K562 (cell line): ENCODE data around the gene CPLANE2. TPM values are rescaled to one million over a fixed set of nuclear protein-coding genes. Genes with fewer than 3 reads are reported as not detected.

Source experiments
- CBFB ChIP-seq: sonication (generic); formaldehyde crosslinking; IDR thresholded peaks from 2 replicates; pipeline ENCODE4 v1.4.0; 2020; ENCODE audit warnings: mild to moderate bottlenecking, missing genetic modification reagents
- CEBPG ChIP-seq, 3 experiments: fragments of 200-800 bp in 1 of 3; sonication (Bioruptor generic) in 1 of 3; sonication (generic) in 1 of 3; formaldehyde crosslinking in 1 of 3; IDR thresholded peaks in 2 of 3; conservative IDR thresholded peaks in 1 of 3; 2 replicates each; pipeline versions ENCODE4 v1.6.1 to v1.8.0; 2016 to 2022; ENCODE audit warnings: missing compliant biosample characterization in 2 of 3, missing genetic modification characterization in 2 of 3, mild to moderate bottlenecking in 1 of 3, missing genetic modification reagents in 1 of 3
- ESRRB ChIP-seq: fragments of 250-450 bp; sonication (Bioruptor Pico); IDR thresholded peaks from 2 replicates; pipeline ENCODE4 v1.5.0; 2020; ENCODE audit warnings: mild to moderate bottlenecking, moderate library complexity, borderline replicate concordance
- KDM5B ChIP-seq: fragments of 200-600 bp; sonication (generic); IDR thresholded peaks from 2 replicates; pipeline ENCODE4 v1.6.1; 2012; ENCODE audit warnings: low read depth, mild to moderate bottlenecking, moderate library complexity, low read length, control low read depth, inconsistent platforms; ENCODE audit not compliant: insufficient replicate concordance
- MAX ChIP-seq: sonication (generic); formaldehyde crosslinking; IDR thresholded peaks from 2 replicates; pipeline ENCODE4 v1.9.0; 2022; ENCODE audit warnings: mild to moderate bottlenecking, missing genetic modification reagents
- MTA2 ChIP-seq: fragments of 450-650 bp; IDR thresholded peaks from 2 replicates; pipeline ENCODE4 v1.6.1; 2016; ENCODE audit warnings: low read depth
- MTF1 ChIP-seq: fragments of 250-450 bp; sonication (Bioruptor Pico); IDR thresholded peaks from 2 replicates; pipeline ENCODE4 v1.9.0; 2021; ENCODE audit warnings: moderate library complexity, mild to moderate bottlenecking, inconsistent platforms, borderline replicate concordance
- NBN ChIP-seq: fragments of 450-650 bp; IDR thresholded peaks from 2 replicates; pipeline ENCODE4 v1.6.1; 2016; ENCODE audit warnings: low read depth, mild to moderate bottlenecking
- NR4A1 ChIP-seq, 2 experiments: fragments of 250-450 bp in 1 of 2; fragments of 450-650 bp in 1 of 2; sonication (Bioruptor Pico) in 1 of 2; IDR thresholded peaks; 2 replicates each; pipeline versions ENCODE4 v1.4.0 to v1.6.1; 2016 to 2020; ENCODE audit warnings: mild to moderate bottlenecking in 2 of 2, missing compliant biosample characterization in 1 of 2, missing genetic modification characterization in 1 of 2, moderate library complexity in 1 of 2
- XRCC5 ChIP-seq: fragments of 200-400 bp; formaldehyde crosslinking; IDR thresholded peaks from 2 replicates; pipeline ENCODE4 v1.6.1; 2017; ENCODE audit warnings: low read depth, mild to moderate bottlenecking, low read length
- ZBTB2 ChIP-seq: fragments of 450-650 bp; IDR thresholded peaks from 2 replicates; pipeline ENCODE4 v1.6.1; 2016; ENCODE audit warnings: antibody characterized with exemption
- ZFP91 ChIP-seq: sonication (generic); formaldehyde crosslinking; IDR thresholded peaks from 2 replicates; pipeline ENCODE4 v1.8.0; 2022; ENCODE audit warnings: mild to moderate bottlenecking, missing genetic modification reagents
- ZNF232 ChIP-seq: sonication (generic); formaldehyde crosslinking; IDR thresholded peaks from 2 replicates; pipeline ENCODE4 v1.8.0; 2022; ENCODE audit warnings: mild to moderate bottlenecking, missing genetic modification reagents
- ZNF24 ChIP-seq: fragments of 450-650 bp; IDR thresholded peaks from 2 replicates; pipeline ENCODE4 v1.6.1; 2016
- ZNF609 ChIP-seq: sonication (generic); formaldehyde crosslinking; IDR thresholded peaks from 2 replicates; pipeline ENCODE4 v1.8.1; 2023; ENCODE audit warnings: missing genetic modification reagents, mild to moderate bottlenecking, borderline replicate concordance
- ZNF764 ChIP-seq: fragments of 250-450 bp; sonication (Bioruptor Pico); IDR thresholded peaks from 2 replicates; pipeline ENCODE4 v1.4.0; 2020; ENCODE audit warnings: low read depth, mild to moderate bottlenecking, moderate library complexity
- polyA plus RNA-seq, 8 experiments: library from polyadenylated mRNA; depleted of rRNA in 4 of 8; stranded (reverse) in 5 of 8; unstranded in 3 of 8; fragments of >200 nt; fragmentation: Nextera tagmentation in 2 of 8; fragmentation: Illumina TruSeq in 1 of 8; extraction: Ambion mirVana in 2 of 8; extraction: Trizol in 1 of 8; gene quantifications; 2 replicates each; pipeline versions ENCODE4 v1.2.1 to v1.2.3, GENCODE V29; 2011 to 2014; ENCODE audit warnings: inconsistent platforms in 1 of 8, missing spikeins in 1 of 8
- total RNA-seq, 7 experiments: library from RNA; depleted of rRNA in 6 of 7; stranded (reverse); fragments of >200 nt in 6 of 7; fragmentation: Illumina TruSeq in 2 of 7; extraction: Trizol in 2 of 7; gene quantifications; 2 replicates each; pipeline versions ENCODE4 v1.2.1 to v1.2.3, GENCODE V29; 2011 to 2021; ENCODE audit warnings: low replicate concordance in 1 of 7

Gene CPLANE2
- total and polyA plus RNA-seq, 9 of the 15 experiments (the other 6 are each of a cell fraction or from before 2014, with no cell fraction given): 0.17 to 20.9 (median 8.1) TPM

- peak; percentile 51; the same call in 1 of the 2 replicates for TF ChIP-seq ZBTB2
- no peak for TF ChIP-seq ESRRB (CRISPR knock-in tag)
- no peak for TF ChIP-seq MTF1 (CRISPR knock-in tag)
- no peak for TF ChIP-seq ZNF24
- no peak for TF ChIP-seq NBN
- no peak for TF ChIP-seq ZNF232 (CRISPR knock-in tag)
- TF ChIP-seq ZFP91 (CRISPR knock-in tag): no peak
- TF ChIP-seq CEBPG (CRISPR knock-in tag; IDR thresholded peaks at IDR 0.05): no peak
- TF ChIP-seq CEBPG (tag; conservative IDR thresholded peaks at IDR 0.05 in 1 of 2, IDR thresholded peaks at IDR 0.05 in 1 of 2): no peak
- TF ChIP-seq KDM5B: no peak
- no peak for TF ChIP-seq XRCC5
- TF ChIP-seq ZNF764 (CRISPR knock-in tag): no peak
- TF ChIP-seq CBFB (CRISPR knock-in tag): no peak
- TF ChIP-seq NR4A1 (CRISPR knock-in tag; IDR thresholded peaks at IDR 0.05): no peak
- no peak for TF ChIP-seq NR4A1 (tag; IDR thresholded peaks at IDR 0.05)
- 0 out of 2 replicates have a peak, but pooled peaks have one; percentile 22 for TF ChIP-seq MTA2
- no peak for TF ChIP-seq ZNF609 (CRISPR knock-in tag)
- TF ChIP-seq MAX (CRISPR knock-in tag): peak; percentile 40
Observed at GRCh38 chr1:16208270-16208987, 28.6 kb downstream of the CPLANE2 start (continued).
